IMR-90 (cell line): Measurements from ENCODE around the gene CTDSP1. TPM values are rescaled to one million over a fixed set of nuclear protein-coding genes. Genes with fewer than 3 reads are reported as not detected.

Experiments
- ATAC-seq: fragments of 200-7000 bp; cut with Tn5 transposase; 2 replicates; pipeline ENCODE4 v1.9.1; 2020; ENCODE audit warnings: low read depth, mild to moderate bottlenecking, moderate library complexity
- BruUV-seq: library from RNA; stranded (reverse); fragments of 400-500 nt; replicated peaks from 2 replicates; lab custom pipeline; 2021; lab: Mats Ljungman, UMichigan
- CTCF ChIA-PET: fragments of 300-600 bp; formaldehyde crosslinking; extraction: SDS; loops from one replicate; lab custom pipeline; 2021; ENCODE audit warnings: antibody characterized with exemption; lab: Yijun Ruan, JAX
- POLR2A ChIA-PET: fragments of 300-600 bp; sonication (Branson Sonifier 250); formaldehyde crosslinking; loops from one replicate; lab custom pipeline; 2022; ENCODE audit warnings: antibody characterized with exemption; ENCODE audit not compliant: unreplicated experiment; lab: Charles Lee
- DNase-seq: peaks from one replicate; pipeline ENCODE4 v3.0.0; 2013
- H2AFZ ChIP-seq: replicated peaks from 2 replicates; pipeline ENCODE3; 2013; ENCODE audit warnings: low read length, mild to moderate bottlenecking; ENCODE audit not compliant: poor library complexity
- H2AK5ac ChIP-seq: 2 replicates; pipeline ENCODE4 v1.6.1; 2013; ENCODE audit warnings: low read depth, low read length, inconsistent platforms
- H2AK9ac ChIP-seq: replicated peaks from 2 replicates; pipeline ENCODE3; 2013; ENCODE audit warnings: mild to moderate bottlenecking, low read depth, low read length, moderate library complexity; ENCODE audit not compliant: poor library complexity
- H2BK120ac ChIP-seq: 2 replicates; pipeline ENCODE4 v1.6.1; 2013; ENCODE audit warnings: low read depth, low read length, inconsistent platforms
- H2BK15ac ChIP-seq: 3 replicates; pipeline ENCODE4 v1.6.1; 2013; ENCODE audit warnings: low read depth, low read length, inconsistent platforms
- H2BK20ac ChIP-seq: 2 replicates; pipeline ENCODE4 v1.6.1; 2013; ENCODE audit warnings: low read depth, mild to moderate bottlenecking, inconsistent platforms, low read length, moderate library complexity
- H2BK5ac ChIP-seq: 2 replicates; pipeline ENCODE4 v1.6.1; 2013; ENCODE audit warnings: mild to moderate bottlenecking, low read depth, low read length, inconsistent platforms; ENCODE audit not compliant: poor library complexity, severe bottlenecking
- H3K14ac ChIP-seq: replicated peaks from 2 replicates; pipeline ENCODE4 v1.6.1; 2013; ENCODE audit warnings: low read depth, low read length, inconsistent platforms
- H3K18ac ChIP-seq: 2 replicates; pipeline ENCODE4 v1.6.1; 2013; ENCODE audit warnings: low read depth, low read length, control low read depth
- H3K23ac ChIP-seq: 2 replicates; pipeline ENCODE4 v1.6.1; 2013; ENCODE audit warnings: low read depth, low read length, inconsistent platforms
- H3K27ac ChIP-seq: 2 replicates; pipeline ENCODE4 v1.5.1; 2013; ENCODE audit warnings: mild to moderate bottlenecking, control low read depth, low read length; ENCODE audit not compliant: insufficient read depth
- H3K27me3 ChIP-seq: 2 replicates; pipeline ENCODE4 v1.6.1; 2013; ENCODE audit warnings: low read length; ENCODE audit not compliant: control insufficient read depth, insufficient read depth
- H3K36me3 ChIP-seq: 2 replicates; pipeline ENCODE4 v1.6.1; 2013; ENCODE audit warnings: low read length, mixed read lengths; ENCODE audit not compliant: control insufficient read depth, insufficient read depth
- H3K4ac ChIP-seq: 2 replicates; pipeline ENCODE4 v1.6.1; 2013; ENCODE audit warnings: low read depth, low read length, inconsistent platforms
- H3K4me1 ChIP-seq: 2 replicates; pipeline ENCODE4 v1.6.1; 2013; ENCODE audit warnings: low read length, mixed read lengths; ENCODE audit not compliant: control insufficient read depth, insufficient read depth
- H3K4me2 ChIP-seq: 2 replicates; pipeline ENCODE4 v1.6.1; 2013; ENCODE audit warnings: low read depth, mild to moderate bottlenecking, control low read depth, low read length, moderate library complexity
- H3K4me3 ChIP-seq: 2 replicates; pipeline ENCODE4 v1.5.1; 2013; ENCODE audit warnings: low read depth, mild to moderate bottlenecking, control low read depth, low read length, moderate library complexity; ENCODE audit not compliant: insufficient read depth
- H3K56ac ChIP-seq: 2 replicates; pipeline ENCODE4 v1.6.1; 2013; ENCODE audit warnings: low read length, inconsistent platforms; ENCODE audit not compliant: insufficient read depth; ENCODE audit errors: extremely low read depth
- H3K79me1 ChIP-seq, 2 experiments: 2 replicates each; pipeline ENCODE4 v1.6.1; 2013; ENCODE audit warnings: low read length in 2 of 2, inconsistent platforms in 1 of 2, low read depth in 1 of 2
- H3K9ac ChIP-seq: 2 replicates; pipeline ENCODE4 v1.6.1; 2013; ENCODE audit warnings: low read depth, low read length, control low read depth
- H3K9me1 ChIP-seq: 2 replicates; pipeline ENCODE4 v1.6.1; 2013; ENCODE audit warnings: low read length, inconsistent platforms; ENCODE audit not compliant: insufficient read depth
- H3K9me3 ChIP-seq: 2 replicates; pipeline ENCODE4 v1.6.1; 2013; ENCODE audit warnings: low read length; ENCODE audit not compliant: control insufficient read depth, insufficient read depth
- H4K20me1 ChIP-seq: 2 replicates; pipeline ENCODE4 v1.6.1; 2013; ENCODE audit warnings: low read length, inconsistent platforms; ENCODE audit not compliant: insufficient read depth
- H4K5ac ChIP-seq: 2 replicates; pipeline ENCODE4 v1.6.1; 2013; ENCODE audit warnings: mild to moderate bottlenecking, low read depth, low read length, control low read depth
- H4K8ac ChIP-seq, 2 experiments: 2 replicates each; pipeline ENCODE4 v1.6.1; 2013; ENCODE audit warnings: low read depth in 2 of 2, low read length in 2 of 2, control low read depth in 1 of 2, inconsistent platforms in 1 of 2
- H4K91ac ChIP-seq: 2 replicates; pipeline ENCODE4 v1.6.1; 2013; ENCODE audit warnings: low read depth, low read length, inconsistent platforms; ENCODE audit not compliant: insufficient read depth
- MXI1 ChIP-seq: IDR thresholded peaks from 2 replicates; pipeline ENCODE4 v1.6.1; 2012; ENCODE audit warnings: low read depth, mild to moderate bottlenecking, low read length, moderate library complexity, borderline replicate concordance
- POLR2A ChIP-seq: IDR thresholded peaks from 2 replicates; pipeline ENCODE4 v1.6.1; 2012; ENCODE audit warnings: mild to moderate bottlenecking, low read depth, low read length
- WGBS, 2 experiments: methylation state at CpG; one replicate each; pipeline versions ENCODE4 v1.1.5 to v1.1.7; 2013; ENCODE audit warnings: missing lambda C conversion rate in 2 of 2; ENCODE audit not compliant: insufficient read length in 1 of 2; ENCODE audit errors: extremely low coverage in 2 of 2; 5-methylcytosine and 5-hydroxymethylcytosine counted together
- dilution Hi-C: fragments of 300-500 bp; cut with HindIII; formaldehyde crosslinking; loops from one replicate; pipeline ENCODE4 v1.14.3; 2018; ENCODE audit warnings: low sequenced_read_pairs; ENCODE audit not compliant: unreplicated experiment
- in situ Hi-C: fragments of 300-500 bp; cut with MboI; formaldehyde crosslinking; loops from 3 replicates; pipeline ENCODE4 v1.14.3; 2019; ENCODE audit warnings: low sequenced_read_pairs, inconsistent platforms, mixed read lengths
- intact Hi-C: fragments of 100-400 bp; cut with micrococcal nuclease; formaldehyde crosslinking; loops from 2 replicates; pipeline ENCODE4 v1.10.0; 2022
- polyA plus RNA-seq, 3 experiments: library from polyadenylated mRNA; depleted of rRNA; stranded (reverse); fragments of >200 nt; gene quantifications; 2 replicates each; pipeline ENCODE4 v1.2.3, GENCODE V29; 2012; ENCODE audit warnings: low replicate concordance in 1 of 3
- total RNA-seq: library from RNA; depleted of rRNA; stranded (reverse); fragments of >200 nt; gene quantifications from 2 replicates; pipeline ENCODE4 v1.2.3, GENCODE V29; 2012

CTDSP1 gene
- total and polyA plus RNA-seq, 2 of the 4 experiments (the other 2 are of a cell fraction): 19.7 to 64.3 TPM

GRCh38 chr2:218400167-218400929, 680 bp downstream of the CTDSP1 start:
- H3K56ac ChIP-seq: peak overlapping the region; percentile 92
- dilution Hi-C loops (no loop called here), intact Hi-C loops (no loop called here), in situ Hi-C loops (loop anchor here (10.0 kb wide), 1 partner anchor 254 kb away; the partner anchor contains the start of genes BCS1L and ZNF142)
- H3K14ac ChIP-seq: peak overlapping the region; percentile 91
- H3K27me3 ChIP-seq: no peaks in the 10 kb centered on the region
- H3K4me1 ChIP-seq: peaks cover 27% of the 10 kb centered on the region
- H3K18ac ChIP-seq: peak overlapping the region; percentile 53; the same call in 1 of the 2 replicates
- H4K91ac ChIP-seq: peak overlapping the region; percentile 87
- H2AK5ac ChIP-seq: peak overlapping the region; percentile 92
- H3K9me1 ChIP-seq: no peaks in the 10 kb centered on the region
- peak overlapping the region; percentile 88 for H2AFZ ChIP-seq
- peak overlapping the region; percentile 99 for H2AK9ac ChIP-seq
- ATAC-seq: 0 out of 2 replicates have a peak, but pooled peaks have one; percentile 2
- peak overlapping the region; percentile 84 for H2BK5ac ChIP-seq
- H4K8ac ChIP-seq: peak overlapping the region; percentile 47 to 76; a peak in 2 of 4 replicates
- no peak overlapping the region for H2BK20ac ChIP-seq
- no peak overlapping the region for H2BK15ac ChIP-seq
- peak overlapping the region; percentile 90 for H3K4ac ChIP-seq
- CTCF ChIA-PET: no interaction called here
- H4K20me1 ChIP-seq: peaks cover 13% of the 10 kb centered on the region; the same call in 1 of the 2 replicates
- H4K5ac ChIP-seq: peak overlapping the region; percentile 62; the same call in 1 of the 2 replicates
- TF ChIP-seq MXI1 (peak; percentile 57), POLR2A (no peak)
- no peak for DNase-seq
- peaks cover 6 to 38% of the 10 kb centered on the region in 2 experiments; a peak in 3 of 4 replicates for H3K79me1 ChIP-seq
- peak overlapping the region; percentile 69; the same call in 1 of the 2 replicates for H3K23ac ChIP-seq
- 0% methylated on average over 15 of the region's 63 CpGs; no CpG with 5 or more reads in 1 of the 2 experiments for WGBS, 2 experiments
- POLR2A ChIA-PET: interaction anchor here (0.6 kb wide), 1 partner anchor 77 kb away, joined by 3 read pairs; no protein-coding TSS in a partner anchor
- H2BK120ac ChIP-seq: peak overlapping the region; percentile 71
- peaks cover 26% of the 10 kb centered on the region for H3K36me3 ChIP-seq
- H3K9ac ChIP-seq: peak overlapping the region; percentile 73
- peak overlapping the region; percentile 91 for H3K4me2 ChIP-seq
- H3K27ac ChIP-seq: peak overlapping the region; percentile 75
- no TSS peak for BruUV-seq
- H3K9me3 ChIP-seq: no peaks in the 10 kb centered on the region
- peak overlapping the region; percentile 96 for H3K4me3 ChIP-seq
